Measurements from ENCODE around the gene RRAS2.
A peak's percentile ranks its signal among the peaks of the same experiment; 100 is the strongest.
"Not testable (repeated sequence)": the region's sequence is repeated elsewhere in the genome, so short reads cannot be mapped to it uniquely, and the experiment has no call there.

RRAS2 gene

GRCh38 chr11:14305649-14306048 is 53.3 kb downstream of the RRAS2 start:
- no peak for DNase-seq

- no peak for DNase-seq
Measured at GRCh38 chr11:14304601-14305000, 54.4 kb downstream of the RRAS2 start.

- DNase-seq: peak in 1 of 2 experiments; percentile 56
Measured at GRCh38 chr11:14300661-14301304, 58.2 kb downstream of the RRAS2 start.

GRCh38 chr11:14299921-14300320 is 59.1 kb downstream of the RRAS2 start:
- no peak for DNase-seq

- no peak for DNase-seq
Measured at GRCh38 chr11:14290422-14290821, 68.6 kb downstream of the RRAS2 start.

- DNase-seq: no peak
Measured at GRCh38 chr11:14288189-14288935, 70.6 kb downstream of the RRAS2 start.

- not testable (repeated sequence) for DNase-seq
Measured at GRCh38 chr11:14278869-14279268, 80.1 kb downstream of the RRAS2 start.

GRCh38 chr11:14275076-14275475 is 83.9 kb downstream of the RRAS2 start:
- no peak for DNase-seq

GRCh38 chr11:14273895-14274294 is 85.1 kb downstream of the RRAS2 start:
- DNase-seq: no peak

- no peak for DNase-seq
Measured at GRCh38 chr11:14270690-14271542, 88.1 kb downstream of the RRAS2 start.

- DNase-seq: no peak
Measured at GRCh38 chr11:14269692-14270573, 89.0 kb downstream of the RRAS2 start.

- DNase-seq: no peak
Measured at GRCh38 chr11:14267861-14268635, 90.9 kb downstream of the RRAS2 start.

GRCh38 chr11:14266622-14267021 is 92.4 kb downstream of the RRAS2 start:
- no peak for DNase-seq

GRCh38 chr11:14264966-14265365 is 94.0 kb downstream of the RRAS2 start:
- no peak for DNase-seq

- no peak for DNase-seq
Measured at GRCh38 chr11:14262271-14262846, 96.6 kb downstream of the RRAS2 start.

GRCh38 chr11:14261066-14261465 is 97.9 kb downstream of the RRAS2 start:
- no peak for DNase-seq

GRCh38 chr11:14259878-14260277 is 99.1 kb downstream of the RRAS2 start:
- no peak for DNase-seq

GRCh38 chr11:14259186-14259784 is 99.7 kb downstream of the RRAS2 start:
- DNase-seq: no peak

GRCh38 chr11:14258221-14258935 is 100.6 kb downstream of the RRAS2 start:
- no peak for DNase-seq

- no peak for DNase-seq
Measured at GRCh38 chr11:14255238-14255534, 103.8 kb downstream of the RRAS2 start.

Measured in cerebellar nuclear complex (tissue), 1 donor.